Gastroesophageal sphincter (tissue), 3 donors: ENCODE data around the gene MYCBP.

Experiments
- POLR2A ChIP-seq, 2 donors: fragments of 450-650 bp; IDR thresholded peaks; one replicate each; pipeline ENCODE4 v1.6.1; 2017; ENCODE audit warnings: antibody characterized with exemption in 2 of 2, mild to moderate bottlenecking in 2 of 2, moderate library complexity in 1 of 2
- POLR2AphosphoS5 ChIP-seq: sonication (generic); formaldehyde crosslinking; IDR thresholded peaks from one replicate; pipeline ENCODE4 v1.6.1; 2017; ENCODE audit warnings: antibody characterized with exemption
- TF ChIP-seq, protein P1 (sequence below), 4 experiments: fragments of 200-600 bp in 2 of 4; fragments of 450-650 bp in 2 of 4; sonication (generic) in 1 of 4; IDR thresholded peaks; one replicate each; pipeline ENCODE4 v1.5.1; 2017 to 2019; ENCODE audit warnings: antibody characterized with exemption in 4 of 4, mild to moderate bottlenecking in 2 of 4, moderate library complexity in 2 of 4

DNA sequence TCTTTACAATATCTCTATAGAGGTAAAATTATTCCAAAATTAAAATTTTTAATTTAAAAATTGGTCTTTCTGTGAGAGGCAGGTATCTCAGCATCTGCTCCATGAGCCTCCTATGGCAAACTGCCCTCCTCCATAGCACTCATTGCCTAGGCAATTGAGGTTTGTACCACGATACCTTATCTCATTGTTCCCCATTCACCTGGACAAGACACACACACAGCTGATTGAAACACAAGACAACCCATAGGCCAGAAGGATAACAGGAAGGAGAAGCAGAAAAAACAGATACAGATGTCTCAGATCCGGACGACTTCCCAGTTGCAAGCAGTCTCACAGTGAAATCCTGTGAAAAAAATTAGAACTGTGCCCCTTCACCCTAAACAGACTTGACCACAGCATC is 44.2 kb upstream of the MYCBP start:
- TF ChIP-seq, protein P1, sequence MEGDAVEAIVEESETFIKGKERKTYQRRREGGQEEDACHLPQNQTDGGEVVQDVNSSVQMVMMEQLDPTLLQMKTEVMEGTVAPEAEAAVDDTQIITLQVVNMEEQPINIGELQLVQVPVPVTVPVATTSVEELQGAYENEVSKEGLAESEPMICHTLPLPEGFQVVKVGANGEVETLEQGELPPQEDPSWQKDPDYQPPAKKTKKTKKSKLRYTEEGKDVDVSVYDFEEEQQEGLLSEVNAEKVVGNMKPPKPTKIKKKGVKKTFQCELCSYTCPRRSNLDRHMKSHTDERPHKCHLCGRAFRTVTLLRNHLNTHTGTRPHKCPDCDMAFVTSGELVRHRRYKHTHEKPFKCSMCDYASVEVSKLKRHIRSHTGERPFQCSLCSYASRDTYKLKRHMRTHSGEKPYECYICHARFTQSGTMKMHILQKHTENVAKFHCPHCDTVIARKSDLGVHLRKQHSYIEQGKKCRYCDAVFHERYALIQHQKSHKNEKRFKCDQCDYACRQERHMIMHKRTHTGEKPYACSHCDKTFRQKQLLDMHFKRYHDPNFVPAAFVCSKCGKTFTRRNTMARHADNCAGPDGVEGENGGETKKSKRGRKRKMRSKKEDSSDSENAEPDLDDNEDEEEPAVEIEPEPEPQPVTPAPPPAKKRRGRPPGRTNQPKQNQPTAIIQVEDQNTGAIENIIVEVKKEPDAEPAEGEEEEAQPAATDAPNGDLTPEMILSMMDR (IDR thresholded peaks at IDR 0.05) = no peak
- no peak for TF ChIP-seq POLR2AphosphoS5
- TF ChIP-seq POLR2A (IDR thresholded peaks at IDR 0.05) = no peak
